ENCODE data around the gene COPE. TPM values are rescaled to one million over a fixed set of nuclear protein-coding genes. Genes with fewer than 3 reads are reported as not detected.

COPE gene
- total RNA-seq, 4 donors from 2014 or later = 169 to 229 (median 203) TPM

DNA sequence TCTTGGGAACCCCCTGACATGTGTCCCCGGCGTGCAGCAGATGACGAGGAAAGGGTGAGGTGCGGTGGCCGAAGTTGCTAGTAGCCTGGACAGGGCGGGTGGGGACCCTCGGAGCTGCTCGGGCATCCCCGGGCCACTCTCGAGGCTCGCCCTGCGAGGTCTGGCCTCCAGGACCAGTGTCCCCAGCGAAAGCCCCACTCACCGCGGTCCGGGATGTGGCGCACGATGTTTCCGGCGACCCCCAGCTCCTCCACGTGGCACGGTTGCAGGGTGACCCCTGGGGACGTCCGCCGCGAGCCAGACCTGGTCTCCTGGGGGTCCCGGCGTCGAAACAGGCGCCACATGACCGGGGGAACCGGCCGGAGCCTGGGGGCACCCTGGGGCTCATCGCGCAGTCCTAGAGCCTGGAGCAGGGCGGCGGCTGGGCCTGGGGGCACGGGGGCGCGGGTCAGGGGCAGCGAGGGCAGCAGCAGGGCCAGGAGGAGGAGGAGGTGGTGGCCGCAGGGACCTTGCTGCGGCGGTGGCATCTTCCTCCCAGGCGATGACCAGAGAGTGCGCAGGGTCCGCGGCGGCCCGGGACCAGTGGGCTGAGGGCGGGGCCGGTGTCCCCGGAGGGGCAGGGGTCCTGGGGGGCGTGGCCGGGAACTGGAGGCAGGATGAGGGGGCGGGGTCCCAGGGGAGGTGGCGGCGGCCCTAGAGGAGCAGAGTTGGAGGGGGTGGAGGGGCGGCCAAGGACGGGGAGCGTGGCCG is 49.2 kb downstream of the COPE start:
- Histone ChIP-seq H3K27ac (no peak overlapping the region), H3K4me3 (no peak overlapping the region), H3K27me3 (no peaks in the 10 kb centered on the region), H3K9me3 (no peaks in the 10 kb centered on the region), H3K36me3 (peaks cover 0 to 26% of the 10 kb centered on the region in 2 donors), H3K4me1 (peaks cover 0 to 4% of the 10 kb centered on the region in 2 donors)
- intact Hi-C loops (cut with DNase I; ENCODE audit: low total_unique reads) (no loop called here), in situ Hi-C loops (cut with MboI; ENCODE audit: low sequenced_read_pairs in 4 of 4) (no loop called here)
- TF ChIP-seq POLR2A (IDR thresholded peaks at IDR 0.05) = no peak
- no peak for TF ChIP-seq CTCF (IDR thresholded peaks at IDR 0.05 in 4 of 5, conservative IDR thresholded peaks at IDR 0.05 in 1 of 5)
- DNase-seq (no peak), ATAC-seq (no peak)

- peaks cover 0 to 33% of the 10 kb centered on the region in 2 donors for H3K36me3 ChIP-seq
- in situ Hi-C loops (cut with MboI; ENCODE audit: low sequenced_read_pairs in 4 of 4) (no loop called here), intact Hi-C loops (cut with DNase I; ENCODE audit: low total_unique reads) (no loop called here)
- ATAC-seq = no peak
- no peaks in the 10 kb centered on the region for H3K27me3 ChIP-seq
- no peak overlapping the region for H3K4me3 ChIP-seq
- H3K4me1 ChIP-seq = peaks cover 0 to 4% of the 10 kb centered on the region in 2 donors
- no peak overlapping the region for H3K27ac ChIP-seq
- no peak for DNase-seq
- H3K9me3 ChIP-seq = no peaks in the 10 kb centered on the region
- TF ChIP-seq CTCF (IDR thresholded peaks at IDR 0.05 in 4 of 5, conservative IDR thresholded peaks at IDR 0.05 in 1 of 5) (no peak), POLR2A (IDR thresholded peaks at IDR 0.05) (no peak)
Observed at GRCh38 chr19:18869023-18869618, 50.1 kb downstream of the COPE start.

DNA sequence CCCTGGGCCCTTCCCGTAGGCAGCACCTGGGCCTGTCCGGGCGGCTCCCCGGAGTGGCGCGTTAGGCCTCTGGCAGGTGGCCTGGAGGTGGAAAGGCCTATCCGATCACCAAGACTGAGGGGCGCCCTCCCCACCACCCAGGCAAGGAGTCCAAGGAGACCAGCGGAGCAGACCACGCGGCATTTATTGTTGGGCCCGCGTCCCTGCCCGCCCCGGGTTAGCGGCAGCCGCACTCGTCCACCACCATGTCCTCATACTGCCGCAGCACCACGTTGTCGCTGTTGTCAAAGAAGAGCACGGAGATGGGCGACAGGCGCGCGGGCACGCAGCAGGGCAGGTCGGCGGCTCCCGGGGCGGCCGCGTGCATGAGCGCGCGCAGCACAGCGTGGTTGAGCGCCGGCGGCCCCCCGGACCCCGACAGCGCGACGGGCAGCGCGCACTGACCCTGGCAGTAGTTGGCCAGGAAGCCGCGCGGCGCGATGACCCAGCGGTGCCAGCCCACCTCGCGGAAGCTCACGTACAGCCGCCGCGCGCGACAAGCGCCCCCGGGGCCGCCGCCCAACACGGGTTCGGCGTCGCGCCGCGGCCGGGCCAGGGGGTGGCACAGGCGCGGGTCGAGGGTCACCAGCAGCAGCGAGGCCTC is 50.7 kb downstream of the COPE start:
- H3K36me3 ChIP-seq = peaks cover 0 to 39% of the 10 kb centered on the region in 2 donors
- no peak overlapping the region for H3K4me3 ChIP-seq
- TF ChIP-seq CTCF (IDR thresholded peaks at IDR 0.05 in 4 of 5, conservative IDR thresholded peaks at IDR 0.05 in 1 of 5) = no peak
- no peak for TF ChIP-seq POLR2A (IDR thresholded peaks at IDR 0.05)
- no peak overlapping the region for H3K27ac ChIP-seq
- no peak for ATAC-seq
- H3K9me3 ChIP-seq = no peaks in the 10 kb centered on the region
- no peak for DNase-seq
- H3K27me3 ChIP-seq = no peaks in the 10 kb centered on the region
- in situ Hi-C loops (cut with MboI; ENCODE audit: low sequenced_read_pairs in 4 of 4) = no loop called here
- intact Hi-C loops (cut with DNase I; ENCODE audit: low total_unique reads) = no loop called here
- peaks cover 0 to 4% of the 10 kb centered on the region in 2 donors for H3K4me1 ChIP-seq

DNA sequence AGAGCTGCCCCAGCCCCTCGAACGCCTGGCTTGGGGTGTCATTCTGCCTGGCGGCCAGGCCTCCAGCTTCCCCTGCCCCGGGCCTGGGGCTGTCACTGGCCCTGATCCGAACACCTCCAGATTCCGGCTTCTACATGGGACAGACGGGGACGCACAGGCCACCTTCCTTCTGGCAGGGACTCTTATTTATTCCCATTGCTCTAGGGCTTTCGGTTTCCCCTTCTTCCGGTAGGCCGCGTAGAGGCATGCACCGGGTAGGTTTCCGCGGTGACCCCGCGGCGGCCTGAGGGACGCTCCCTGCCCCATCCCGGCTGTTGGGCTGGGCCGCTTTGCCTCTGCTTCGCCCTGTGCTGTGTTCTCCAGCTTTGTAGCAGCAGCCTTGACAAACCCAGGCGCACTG is 51.4 kb downstream of the COPE start:
- DNase-seq = no peak
- no peak overlapping the region for H3K27ac ChIP-seq
- H3K4me1 ChIP-seq = peaks cover 0 to 4% of the 10 kb centered on the region in 2 donors
- H3K9me3 ChIP-seq = no peaks in the 10 kb centered on the region
- no peaks in the 10 kb centered on the region for H3K27me3 ChIP-seq
- H3K36me3 ChIP-seq = peaks cover 0 to 47% of the 10 kb centered on the region in 2 donors
- H3K4me3 ChIP-seq = no peak overlapping the region
- no peak for TF ChIP-seq POLR2A (IDR thresholded peaks at IDR 0.05)
- TF ChIP-seq CTCF (IDR thresholded peaks at IDR 0.05 in 4 of 5, conservative IDR thresholded peaks at IDR 0.05 in 1 of 5) = no peak
- ATAC-seq = no peak
- intact Hi-C loops (cut with DNase I; ENCODE audit: low total_unique reads) = no loop called here
- in situ Hi-C loops (cut with MboI; ENCODE audit: low sequenced_read_pairs in 4 of 4) = no loop called here

Data from gastrocnemius medialis (tissue), 4 donors.